ENCODE data around the gene CAMK2A. TPM values are rescaled to one million over a fixed set of nuclear protein-coding genes. Genes with fewer than 3 reads are reported as not detected.

The CAMK2A gene
- total RNA-seq, 1 donor from 2014 or later, result 4.0 TPM

GRCh38 chr5:150320044-150320613, 30.6 kb upstream of the CAMK2A start:
- TF ChIP-seq, protein P1, sequence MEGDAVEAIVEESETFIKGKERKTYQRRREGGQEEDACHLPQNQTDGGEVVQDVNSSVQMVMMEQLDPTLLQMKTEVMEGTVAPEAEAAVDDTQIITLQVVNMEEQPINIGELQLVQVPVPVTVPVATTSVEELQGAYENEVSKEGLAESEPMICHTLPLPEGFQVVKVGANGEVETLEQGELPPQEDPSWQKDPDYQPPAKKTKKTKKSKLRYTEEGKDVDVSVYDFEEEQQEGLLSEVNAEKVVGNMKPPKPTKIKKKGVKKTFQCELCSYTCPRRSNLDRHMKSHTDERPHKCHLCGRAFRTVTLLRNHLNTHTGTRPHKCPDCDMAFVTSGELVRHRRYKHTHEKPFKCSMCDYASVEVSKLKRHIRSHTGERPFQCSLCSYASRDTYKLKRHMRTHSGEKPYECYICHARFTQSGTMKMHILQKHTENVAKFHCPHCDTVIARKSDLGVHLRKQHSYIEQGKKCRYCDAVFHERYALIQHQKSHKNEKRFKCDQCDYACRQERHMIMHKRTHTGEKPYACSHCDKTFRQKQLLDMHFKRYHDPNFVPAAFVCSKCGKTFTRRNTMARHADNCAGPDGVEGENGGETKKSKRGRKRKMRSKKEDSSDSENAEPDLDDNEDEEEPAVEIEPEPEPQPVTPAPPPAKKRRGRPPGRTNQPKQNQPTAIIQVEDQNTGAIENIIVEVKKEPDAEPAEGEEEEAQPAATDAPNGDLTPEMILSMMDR (IDR thresholded peaks at IDR 0.05; ENCODE audit: unreplicated experiment), result no peak
- no peaks in the 10 kb centered on the region for H3K27me3 Mint-ChIP-seq (ENCODE audit: low read depth)
- H3K27ac Mint-ChIP-seq, result peak overlapping the region; percentile 81
- H3K4me3 Mint-ChIP-seq, result no peak overlapping the region
- peaks cover 37% of the 10 kb centered on the region for H3K4me1 Mint-ChIP-seq
- H3K9me3 Mint-ChIP-seq, result peaks cover 4% of the 10 kb centered on the region
- DNase-seq (ENCODE audit: low spot score in 2 of 2, unreplicated experiment in 2 of 2), result no peak
- no peaks in the 10 kb centered on the region for H3K36me3 Mint-ChIP-seq

DNA sequence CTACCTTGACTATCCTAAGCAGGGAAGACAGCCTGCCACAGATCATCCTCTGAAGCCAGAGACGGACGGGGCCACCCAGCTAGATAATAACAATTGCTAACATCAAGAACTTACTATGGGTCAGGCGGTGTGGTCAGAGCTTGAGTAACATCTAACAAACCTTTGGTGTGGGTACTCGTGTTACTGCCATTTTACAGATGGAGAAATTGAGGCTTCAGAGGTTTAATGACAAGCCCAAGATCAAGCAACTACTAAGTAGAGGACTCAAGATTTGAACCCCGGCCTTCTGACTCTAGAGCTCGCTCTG, 29.9 kb upstream of the CAMK2A start:
- TF ChIP-seq, protein P1 (IDR thresholded peaks at IDR 0.05; ENCODE audit: unreplicated experiment), result no peak
- no peaks in the 10 kb centered on the region for H3K36me3 Mint-ChIP-seq
- H3K4me3 Mint-ChIP-seq, result no peak overlapping the region
- peaks cover 36% of the 10 kb centered on the region for H3K4me1 Mint-ChIP-seq
- peaks cover 4% of the 10 kb centered on the region for H3K9me3 Mint-ChIP-seq
- H3K27ac Mint-ChIP-seq, result peak overlapping the region; percentile 81
- no peak for DNase-seq (ENCODE audit: low spot score in 2 of 2, unreplicated experiment in 2 of 2)
- no peaks in the 10 kb centered on the region for H3K27me3 Mint-ChIP-seq (ENCODE audit: low read depth)

DNA sequence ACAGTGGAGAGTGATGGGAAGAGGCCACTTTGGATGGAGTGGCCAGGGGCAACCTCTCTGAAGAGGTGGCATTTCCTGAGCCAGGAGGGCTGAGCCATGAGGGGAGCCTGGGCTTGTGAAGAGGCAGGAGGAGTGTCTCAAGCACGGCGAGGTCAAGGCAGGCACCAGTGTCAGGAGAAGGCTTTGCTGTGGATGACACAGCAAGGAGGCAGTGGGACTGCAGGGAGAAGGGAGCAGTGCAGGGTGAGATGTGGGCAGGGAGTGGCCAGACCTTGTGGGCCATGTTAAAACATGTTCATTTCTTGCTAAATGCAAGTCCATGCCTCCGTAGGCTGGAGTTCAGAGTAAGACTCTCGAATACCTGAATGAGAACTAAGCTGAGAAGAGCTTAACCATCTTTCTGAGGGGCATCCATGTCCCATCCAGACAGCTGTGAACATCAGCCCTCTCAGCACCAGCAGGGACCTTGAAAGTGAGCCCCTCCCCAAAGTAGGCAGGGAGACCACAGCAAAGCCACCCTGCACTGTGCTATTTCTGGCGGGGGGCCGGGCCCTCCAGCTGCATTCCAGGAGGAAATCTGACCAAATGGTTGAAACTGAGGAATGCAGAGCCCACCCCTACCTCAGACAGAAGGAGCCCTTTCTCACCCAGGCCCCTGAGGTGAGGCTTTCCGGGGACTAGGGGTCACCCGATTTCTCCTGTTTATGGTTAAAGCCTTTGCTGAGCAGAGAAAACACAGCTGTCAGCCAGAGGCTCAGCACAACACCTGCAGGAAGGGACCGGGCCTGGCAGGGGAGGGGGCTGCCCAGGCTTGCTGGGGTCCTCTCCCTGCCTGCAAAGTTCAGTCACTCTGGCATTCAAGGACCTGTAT, 29.3 kb upstream of the CAMK2A start:
- peaks cover 4% of the 10 kb centered on the region for H3K9me3 Mint-ChIP-seq
- no peak for DNase-seq (ENCODE audit: low spot score in 2 of 2, unreplicated experiment in 2 of 2)

GRCh38 chr5:150317048-150318003, 27.8 kb upstream of the CAMK2A start:
- Mint-ChIP-seq H3K36me3 (no peaks in the 10 kb centered on the region), H3K9me3 (peaks cover 4% of the 10 kb centered on the region), H3K27me3 (ENCODE audit: low read depth) (no peaks in the 10 kb centered on the region), H3K27ac (peak overlapping the region; percentile 97), H3K4me1 (peaks cover 43% of the 10 kb centered on the region), H3K4me3 (no peak overlapping the region)
- TF ChIP-seq, protein P1 (IDR thresholded peaks at IDR 0.05; ENCODE audit: unreplicated experiment), result no peak
- DNase-seq (ENCODE audit: low spot score in 2 of 2, unreplicated experiment in 2 of 2), result no peak

More for the DNA sequence above, 29.3 kb upstream of the CAMK2A start:
- Mint-ChIP-seq H3K27me3 (ENCODE audit: low read depth) (no peaks in the 10 kb centered on the region), H3K4me3 (no peak overlapping the region), H3K36me3 (no peaks in the 10 kb centered on the region), H3K27ac (peak overlapping the region; percentile 70), H3K4me1 (peaks cover 36% of the 10 kb centered on the region)
- TF ChIP-seq, protein P1 (IDR thresholded peaks at IDR 0.05; ENCODE audit: unreplicated experiment), result no peak

GRCh38 chr5:150316320-150316719, 26.7 kb upstream of the CAMK2A start:
- Mint-ChIP-seq H3K9me3 (no peaks in the 10 kb centered on the region), H3K4me3 (no peak overlapping the region), H3K36me3 (no peaks in the 10 kb centered on the region), H3K27ac (peak overlapping the region; percentile 7), H3K27me3 (ENCODE audit: low read depth) (no peaks in the 10 kb centered on the region), H3K4me1 (peaks cover 44% of the 10 kb centered on the region)
- TF ChIP-seq, protein P1 (IDR thresholded peaks at IDR 0.05; ENCODE audit: unreplicated experiment), result no peak
- no peak for DNase-seq (ENCODE audit: low spot score in 2 of 2, unreplicated experiment in 2 of 2)
